ENCODE measurements around the gene SH2D4B. TPM values are rescaled to one million over a fixed set of nuclear protein-coding genes. Genes with fewer than 3 reads are reported as not detected.

Gene SH2D4B
- total RNA-seq, 3 donors from 2014 or later (not counting 1 experiment from before 2014, with no cell fraction given), result 0.19 to 0.30 (median 0.27) TPM

DNA sequence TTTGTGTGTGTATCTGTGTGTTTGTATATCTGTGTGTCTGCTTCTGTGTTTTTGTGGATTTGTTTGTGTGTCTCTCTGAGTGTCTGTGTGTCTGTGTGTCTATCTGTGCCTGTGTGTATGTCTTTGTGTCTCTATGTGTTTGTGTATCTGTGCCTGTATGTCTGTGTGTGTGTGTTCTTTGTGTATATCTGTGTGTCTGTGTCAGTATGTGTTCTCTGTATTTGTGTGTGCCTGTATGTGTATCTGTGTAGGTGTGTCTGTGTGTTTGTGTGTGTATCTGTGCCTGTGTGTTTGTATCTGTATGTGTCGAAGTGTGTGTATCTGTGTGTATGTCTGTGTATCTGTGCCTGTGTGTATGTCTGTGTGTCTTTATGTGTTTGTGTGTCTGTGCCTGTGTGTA, 118.2 kb downstream of the SH2D4B start:
- WGBS (ENCODE audit: insufficient coverage), result 97% methylated on average over 1 of the region's 1 CpG
- Mint-ChIP-seq H3K4me1 (no peaks in the 10 kb centered on the region), H3K4me3 (no peak overlapping the region), H3K27ac (no peak overlapping the region), H3K36me3 (no peaks in the 10 kb centered on the region), H3K27me3 (ENCODE audit: low read depth in 2 of 2) (no peaks in the 10 kb centered on the region), H3K9me3 (peaks cover 0 to 3% of the 10 kb centered on the region in 2 donors)
- Histone ChIP-seq H3K27ac (ENCODE audit: low read length) (no peak overlapping the region), H3K4me3 (ENCODE audit: low read length) (no peak overlapping the region), H3K4me1 (ENCODE audit: control insufficient read depth, insufficient read depth, low read length) (peaks cover 5% of the 10 kb centered on the region), H3K36me3 (ENCODE audit: control insufficient read depth, insufficient read depth, low read length) (no peaks in the 10 kb centered on the region), H3K27me3 (ENCODE audit: control insufficient read depth, insufficient read depth, low read length) (no peaks in the 10 kb centered on the region), H3K9me3 (ENCODE audit: control insufficient read depth, insufficient read depth, low read length) (peaks cover 9% of the 10 kb centered on the region)
- ATAC-seq (no peak), DNase-seq (no peak)
- intact Hi-C loops (cut with micrococcal nuclease), result no loop called here
- TF ChIP-seq, protein P1, sequence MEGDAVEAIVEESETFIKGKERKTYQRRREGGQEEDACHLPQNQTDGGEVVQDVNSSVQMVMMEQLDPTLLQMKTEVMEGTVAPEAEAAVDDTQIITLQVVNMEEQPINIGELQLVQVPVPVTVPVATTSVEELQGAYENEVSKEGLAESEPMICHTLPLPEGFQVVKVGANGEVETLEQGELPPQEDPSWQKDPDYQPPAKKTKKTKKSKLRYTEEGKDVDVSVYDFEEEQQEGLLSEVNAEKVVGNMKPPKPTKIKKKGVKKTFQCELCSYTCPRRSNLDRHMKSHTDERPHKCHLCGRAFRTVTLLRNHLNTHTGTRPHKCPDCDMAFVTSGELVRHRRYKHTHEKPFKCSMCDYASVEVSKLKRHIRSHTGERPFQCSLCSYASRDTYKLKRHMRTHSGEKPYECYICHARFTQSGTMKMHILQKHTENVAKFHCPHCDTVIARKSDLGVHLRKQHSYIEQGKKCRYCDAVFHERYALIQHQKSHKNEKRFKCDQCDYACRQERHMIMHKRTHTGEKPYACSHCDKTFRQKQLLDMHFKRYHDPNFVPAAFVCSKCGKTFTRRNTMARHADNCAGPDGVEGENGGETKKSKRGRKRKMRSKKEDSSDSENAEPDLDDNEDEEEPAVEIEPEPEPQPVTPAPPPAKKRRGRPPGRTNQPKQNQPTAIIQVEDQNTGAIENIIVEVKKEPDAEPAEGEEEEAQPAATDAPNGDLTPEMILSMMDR (IDR thresholded peaks at IDR 0.05), result no peak

DNA sequence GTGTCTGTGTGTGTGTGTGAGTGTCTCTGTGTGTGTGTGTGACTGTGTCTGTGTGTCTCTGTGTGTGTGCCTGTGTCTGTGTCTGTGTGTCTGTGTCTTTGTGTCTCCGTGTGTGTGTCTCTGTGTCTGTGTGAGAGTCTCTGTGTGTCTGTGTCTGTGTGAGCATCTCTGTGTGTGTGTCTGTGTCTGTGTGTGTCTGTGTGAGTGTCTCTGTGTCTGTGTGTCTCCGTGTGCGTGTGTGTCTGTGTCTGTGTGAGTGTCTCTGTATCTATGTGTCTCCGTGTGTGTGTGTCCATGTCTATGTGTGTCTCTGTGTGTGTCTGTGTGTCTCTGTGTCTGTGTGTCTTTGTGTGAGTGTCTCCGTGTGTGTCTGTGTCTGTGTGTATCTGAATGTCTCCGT, 120.4 kb downstream of the SH2D4B start:
- Mint-ChIP-seq H3K27ac (no peak overlapping the region), H3K36me3 (no peaks in the 10 kb centered on the region), H3K9me3 (peaks cover 0 to 3% of the 10 kb centered on the region in 2 donors), H3K4me3 (no peak overlapping the region), H3K27me3 (ENCODE audit: low read depth in 2 of 2) (peaks cover 6 to 9% of the 10 kb centered on the region in 2 donors), H3K4me1 (peaks cover 4 to 6% of the 10 kb centered on the region in 2 donors)
- H3K36me3 ChIP-seq (ENCODE audit: control insufficient read depth, insufficient read depth, low read length), result no peaks in the 10 kb centered on the region
- H3K4me3 ChIP-seq (ENCODE audit: low read length), result no peak overlapping the region
- peaks cover 10% of the 10 kb centered on the region for H3K4me1 ChIP-seq (ENCODE audit: control insufficient read depth, insufficient read depth, low read length)
- H3K27me3 ChIP-seq (ENCODE audit: control insufficient read depth, insufficient read depth, low read length), result peaks cover 4% of the 10 kb centered on the region
- intact Hi-C loops (cut with micrococcal nuclease), result no loop called here
- ATAC-seq (no peak), DNase-seq (no peak)
- TF ChIP-seq, protein P1 (IDR thresholded peaks at IDR 0.05), result no peak
- WGBS (ENCODE audit: insufficient coverage), result 87% methylated on average over 6 of the region's 6 CpGs
- no peak overlapping the region for H3K27ac ChIP-seq (ENCODE audit: low read length)
- H3K9me3 ChIP-seq (ENCODE audit: control insufficient read depth, insufficient read depth, low read length), result peaks cover 9% of the 10 kb centered on the region

DNA sequence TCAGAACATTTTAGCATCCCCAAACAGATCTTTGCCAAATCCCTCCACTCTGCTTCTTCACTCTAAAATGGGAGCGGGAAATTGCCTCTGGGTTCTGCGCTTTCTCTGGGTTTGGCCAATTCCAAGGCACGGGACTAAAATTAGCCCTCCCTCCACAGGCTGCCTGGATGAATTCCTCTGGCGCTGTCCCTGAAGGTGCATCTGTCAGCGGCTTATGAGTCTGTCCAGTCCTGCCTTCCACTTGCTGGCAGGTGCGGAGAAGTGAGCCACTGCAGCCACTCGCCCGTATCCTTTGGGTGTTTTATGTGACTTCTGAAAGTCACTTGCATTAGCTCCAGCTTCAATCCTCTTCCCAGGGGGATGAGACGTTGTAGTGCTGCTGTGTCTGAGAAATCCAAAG, 121.6 kb downstream of the SH2D4B start:
- ATAC-seq, result no peak
- TF ChIP-seq, protein P1 (IDR thresholded peaks at IDR 0.05), result no peak
- no peaks in the 10 kb centered on the region for H3K36me3 ChIP-seq (ENCODE audit: control insufficient read depth, insufficient read depth, low read length)
- peaks cover 10% of the 10 kb centered on the region for H3K4me1 ChIP-seq (ENCODE audit: control insufficient read depth, insufficient read depth, low read length)
- H3K9me3 Mint-ChIP-seq, result no peaks in the 10 kb centered on the region
- peaks cover 9% of the 10 kb centered on the region for H3K9me3 ChIP-seq (ENCODE audit: control insufficient read depth, insufficient read depth, low read length)
- peaks cover 4 to 6% of the 10 kb centered on the region in 2 donors for H3K4me1 Mint-ChIP-seq
- WGBS (ENCODE audit: insufficient coverage), result 92% methylated on average over 9 of the region's 9 CpGs
- no peak overlapping the region for H3K4me3 ChIP-seq (ENCODE audit: low read length)
- DNase-seq, result no peak
- H3K4me3 Mint-ChIP-seq, result no peak overlapping the region
- no peaks in the 10 kb centered on the region for H3K36me3 Mint-ChIP-seq
- peaks cover 6% of the 10 kb centered on the region for H3K27me3 ChIP-seq (ENCODE audit: control insufficient read depth, insufficient read depth, low read length)
- H3K27me3 Mint-ChIP-seq (ENCODE audit: low read depth in 2 of 2), result peaks cover 7 to 16% of the 10 kb centered on the region in 2 donors
- intact Hi-C loops (cut with micrococcal nuclease), result no loop called here
- H3K27ac Mint-ChIP-seq, result no peak overlapping the region
- no peak overlapping the region for H3K27ac ChIP-seq (ENCODE audit: low read length)

DNA sequence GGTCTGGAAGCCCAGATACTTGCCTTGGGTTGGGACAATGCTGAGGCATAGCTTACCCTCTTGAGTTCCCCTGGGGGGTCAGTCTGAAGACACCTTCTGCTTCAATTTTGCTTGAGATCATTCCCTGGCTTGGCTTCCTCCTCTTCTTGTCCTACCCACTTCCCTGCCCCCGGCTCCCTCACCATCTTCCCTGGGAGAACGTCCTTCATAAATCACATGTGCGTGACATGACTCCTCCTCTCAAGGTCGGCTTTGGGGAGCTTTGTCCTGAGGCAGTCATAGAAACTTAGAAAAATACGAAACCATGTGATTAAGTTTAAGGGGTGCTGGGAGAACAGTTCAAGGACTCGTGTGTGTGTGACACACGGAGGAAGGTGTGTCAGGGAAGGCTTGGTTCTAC, 122.6 kb downstream of the SH2D4B start:
- no peak overlapping the region for H3K27ac Mint-ChIP-seq
- TF ChIP-seq, protein P1 (IDR thresholded peaks at IDR 0.05), result no peak
- peaks cover 4 to 6% of the 10 kb centered on the region in 2 donors for H3K4me1 Mint-ChIP-seq
- H3K9me3 ChIP-seq (ENCODE audit: control insufficient read depth, insufficient read depth, low read length), result peaks cover 3% of the 10 kb centered on the region
- no peaks in the 10 kb centered on the region for H3K36me3 Mint-ChIP-seq
- no peaks in the 10 kb centered on the region for H3K9me3 Mint-ChIP-seq
- peaks cover 10% of the 10 kb centered on the region for H3K4me1 ChIP-seq (ENCODE audit: control insufficient read depth, insufficient read depth, low read length)
- intact Hi-C loops (cut with micrococcal nuclease), result no loop called here
- no peak overlapping the region for H3K27ac ChIP-seq (ENCODE audit: low read length)
- no peak overlapping the region for H3K4me3 Mint-ChIP-seq
- peaks cover 8 to 18% of the 10 kb centered on the region in 2 donors for H3K27me3 Mint-ChIP-seq (ENCODE audit: low read depth in 2 of 2)
- DNase-seq, result no peak
- no peaks in the 10 kb centered on the region for H3K36me3 ChIP-seq (ENCODE audit: control insufficient read depth, insufficient read depth, low read length)
- ATAC-seq, result no peak
- 62% methylated on average over 7 of the region's 7 CpGs for WGBS (ENCODE audit: insufficient coverage)
- H3K4me3 ChIP-seq (ENCODE audit: low read length), result no peak overlapping the region
- peaks cover 6% of the 10 kb centered on the region for H3K27me3 ChIP-seq (ENCODE audit: control insufficient read depth, insufficient read depth, low read length)
